Stimulated activated CD4-positive, alpha-beta T cell treated with anti-CD3 and anti-CD28 coated beads, Interleukin-2, amount 100 ng/mL, for 48 hours (primary cell): ENCODE measurements around the gene NUP62CL.
A peak's percentile ranks its signal among the peaks of the same experiment; 100 is the strongest.

Experiments
- DNase-seq, 2 donors: peaks; one replicate each; pipeline ENCODE4 v3.0.0-alpha.2; 2020

Gene NUP62CL

GRCh38 chrX:107146670-107147069 lies 59.6 kb downstream of the NUP62CL start:
- DNase-seq = no peak

GRCh38 chrX:107135965-107136307 lies 70.3 kb downstream of the NUP62CL start:
- no peak for DNase-seq

DNA sequence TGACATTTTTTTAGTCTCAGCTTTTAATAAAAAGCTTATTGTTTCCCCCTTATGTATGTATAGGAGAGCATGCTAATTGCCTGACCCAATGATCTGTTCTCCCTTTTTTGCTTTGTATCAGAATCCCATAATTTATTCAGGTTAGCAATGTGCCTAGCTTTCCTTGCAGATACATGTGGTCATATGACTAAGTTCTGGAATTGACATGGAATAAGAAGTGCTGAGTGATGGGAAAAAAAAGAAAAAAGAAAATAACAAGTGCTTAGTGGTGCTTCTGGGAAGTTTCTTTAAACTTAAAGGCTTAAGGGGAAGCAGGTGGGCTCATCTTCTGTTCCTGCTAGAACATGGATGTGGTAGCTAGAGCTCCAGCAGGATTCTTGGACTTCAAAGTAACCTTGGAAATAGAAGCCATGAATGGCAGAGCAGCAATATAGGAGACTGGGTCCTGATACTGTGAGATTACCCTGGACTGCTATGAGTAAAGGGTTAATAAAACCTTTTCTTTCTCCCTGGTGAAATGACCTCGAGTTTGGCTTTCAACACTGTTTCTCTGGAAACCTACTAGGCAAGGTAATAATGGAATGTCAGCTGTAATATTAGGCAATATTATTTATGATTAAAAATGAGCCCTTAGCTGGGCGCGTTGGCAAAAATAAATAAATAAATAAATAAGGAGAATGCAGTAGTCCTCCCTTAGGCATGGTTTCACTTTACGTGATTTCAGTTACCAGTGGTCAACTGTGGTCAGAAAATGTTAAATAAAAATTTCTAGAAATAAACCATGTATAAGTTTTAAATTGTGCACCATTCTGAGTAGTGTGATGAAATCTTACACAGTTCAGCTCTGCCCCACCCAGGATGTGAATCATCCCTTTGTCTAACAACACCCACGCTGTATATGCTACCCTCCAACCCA lies 70.9 kb downstream of the NUP62CL start:
- DNase-seq = no peak

DNA sequence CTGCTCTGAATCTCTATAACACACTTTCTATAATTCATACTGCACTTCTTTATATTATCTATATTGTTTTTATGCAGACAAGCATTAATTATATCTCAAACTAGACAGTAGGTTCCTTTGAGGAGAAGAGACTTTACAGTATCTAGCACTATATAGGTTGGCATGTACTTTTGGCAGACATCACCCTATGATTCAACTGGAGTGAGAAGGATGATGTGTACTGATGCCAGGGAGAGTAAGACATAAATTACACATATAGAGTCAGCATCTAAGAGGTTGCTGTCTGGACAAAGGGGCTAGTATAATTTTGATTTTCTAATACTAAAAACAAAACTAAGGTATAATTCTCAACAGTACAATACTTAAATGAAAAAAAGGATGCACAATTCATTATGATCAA lies 82.5 kb downstream of the NUP62CL start:
- no peak for DNase-seq

DNA sequence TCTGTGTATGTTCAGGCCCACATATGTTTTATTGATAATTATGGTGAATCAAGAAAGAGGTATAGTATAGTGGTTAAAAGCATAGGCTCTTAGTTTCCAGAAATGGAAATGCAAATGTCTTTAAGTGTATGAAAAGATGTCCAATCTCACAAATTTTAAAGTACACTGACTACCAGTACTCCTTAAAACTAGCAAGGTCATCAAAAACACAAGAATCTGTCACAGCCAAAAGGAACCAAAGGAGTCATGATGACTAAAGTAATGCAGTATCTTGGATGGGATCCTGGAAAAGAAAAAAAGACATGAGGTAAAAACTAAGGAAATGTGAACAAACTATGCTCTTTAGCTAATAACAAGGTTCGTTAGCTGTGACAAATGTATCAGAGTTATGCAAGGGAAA lies 87.0 kb downstream of the NUP62CL start:
- no peak for DNase-seq

GRCh38 chrX:107118322-107119147 lies 87.7 kb downstream of the NUP62CL start, which contains the start of gene RBM41:
Gene RBM41 (minus strand): TSS chrX:107118822. CDS start chrX:107118773, 49 bp downstream.
- DNase-seq = peak; percentile 32 to 46

GRCh38 chrX:107117993-107118321 lies 88.3 kb downstream of the NUP62CL start:
- DNase-seq = no peak

GRCh38 chrX:107107459-107107858 lies 98.8 kb downstream of the NUP62CL start:
- no peak for DNase-seq

DNA sequence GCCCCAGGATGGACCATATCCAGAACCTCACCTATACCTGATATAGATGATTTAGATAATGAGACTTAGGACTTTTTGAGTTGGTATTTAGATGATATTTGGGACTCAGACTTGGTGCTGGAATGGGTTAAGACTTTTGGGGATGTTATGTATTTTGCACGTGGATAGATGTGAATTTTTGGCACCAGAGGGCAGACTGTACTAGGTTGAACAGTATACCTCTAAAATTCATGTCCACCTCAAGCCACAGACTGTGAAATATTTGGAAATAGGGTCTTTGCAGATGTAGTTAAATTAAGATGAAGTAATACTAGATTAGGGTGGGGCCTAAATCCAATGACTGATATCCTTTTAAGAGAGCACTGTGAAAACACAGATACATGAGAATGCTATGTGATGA lies 103.3 kb downstream of the NUP62CL start:
- no peak for DNase-seq

GRCh38 chrX:107076158-107076557 lies 130.1 kb downstream of the NUP62CL start:
- DNase-seq = no peak
